Astrocyte of the spinal cord (primary cell): ENCODE results near the gene TIMMDC1.
"Not testable (repeated sequence)": the region's sequence is repeated elsewhere in the genome, so short reads cannot be mapped to it uniquely, and the experiment has no call there.

Experiments
- DNase-seq: peaks from one replicate; pipeline ENCODE4 v3.0.0; 2011; ENCODE audit warnings: low read depth, low spot score
- H3K4me3 ChIP-seq: 2 replicates; pipeline ENCODE4 v1.5.1; 2011; ENCODE audit warnings: low read depth, mild to moderate bottlenecking, low read length, moderate library complexity
- in situ Hi-C: cut with HindIII; loops from 2 replicates; pipeline ENCODE4 v1.10.0; 2017; ENCODE audit warnings: low sequenced_read_pairs
- TF ChIP-seq, protein P1 (sequence below): IDR thresholded peaks from 2 replicates; pipeline ENCODE4 v1.5.1; 2012; ENCODE audit warnings: low read depth, mild to moderate bottlenecking, low read length, inconsistent platforms

Gene TIMMDC1

DNA sequence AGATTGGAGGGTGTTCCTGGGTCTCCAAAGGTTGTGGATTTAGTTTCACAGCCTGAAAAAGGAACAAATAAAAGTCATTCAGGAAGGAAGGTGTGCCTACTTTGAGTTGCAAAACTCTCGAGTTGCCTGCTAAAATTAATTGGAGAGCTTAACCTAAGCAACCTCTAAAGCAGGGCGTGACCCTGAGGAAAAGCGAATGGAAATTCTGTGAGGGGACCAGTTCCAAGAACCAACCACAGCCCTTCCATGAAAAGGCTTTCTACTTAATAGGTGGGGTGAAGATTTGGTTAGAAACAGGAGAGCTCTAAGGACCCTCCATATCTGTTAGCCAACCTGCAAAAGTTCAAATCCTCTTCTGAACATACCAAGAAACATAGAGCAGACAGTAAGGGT is 59.5 kb downstream of the TIMMDC1 start:
- no peak for DNase-seq
- TF ChIP-seq, protein P1, sequence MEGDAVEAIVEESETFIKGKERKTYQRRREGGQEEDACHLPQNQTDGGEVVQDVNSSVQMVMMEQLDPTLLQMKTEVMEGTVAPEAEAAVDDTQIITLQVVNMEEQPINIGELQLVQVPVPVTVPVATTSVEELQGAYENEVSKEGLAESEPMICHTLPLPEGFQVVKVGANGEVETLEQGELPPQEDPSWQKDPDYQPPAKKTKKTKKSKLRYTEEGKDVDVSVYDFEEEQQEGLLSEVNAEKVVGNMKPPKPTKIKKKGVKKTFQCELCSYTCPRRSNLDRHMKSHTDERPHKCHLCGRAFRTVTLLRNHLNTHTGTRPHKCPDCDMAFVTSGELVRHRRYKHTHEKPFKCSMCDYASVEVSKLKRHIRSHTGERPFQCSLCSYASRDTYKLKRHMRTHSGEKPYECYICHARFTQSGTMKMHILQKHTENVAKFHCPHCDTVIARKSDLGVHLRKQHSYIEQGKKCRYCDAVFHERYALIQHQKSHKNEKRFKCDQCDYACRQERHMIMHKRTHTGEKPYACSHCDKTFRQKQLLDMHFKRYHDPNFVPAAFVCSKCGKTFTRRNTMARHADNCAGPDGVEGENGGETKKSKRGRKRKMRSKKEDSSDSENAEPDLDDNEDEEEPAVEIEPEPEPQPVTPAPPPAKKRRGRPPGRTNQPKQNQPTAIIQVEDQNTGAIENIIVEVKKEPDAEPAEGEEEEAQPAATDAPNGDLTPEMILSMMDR = no peak
- in situ Hi-C loops = no loop called here
- H3K4me3 ChIP-seq = no peak overlapping the region

DNA sequence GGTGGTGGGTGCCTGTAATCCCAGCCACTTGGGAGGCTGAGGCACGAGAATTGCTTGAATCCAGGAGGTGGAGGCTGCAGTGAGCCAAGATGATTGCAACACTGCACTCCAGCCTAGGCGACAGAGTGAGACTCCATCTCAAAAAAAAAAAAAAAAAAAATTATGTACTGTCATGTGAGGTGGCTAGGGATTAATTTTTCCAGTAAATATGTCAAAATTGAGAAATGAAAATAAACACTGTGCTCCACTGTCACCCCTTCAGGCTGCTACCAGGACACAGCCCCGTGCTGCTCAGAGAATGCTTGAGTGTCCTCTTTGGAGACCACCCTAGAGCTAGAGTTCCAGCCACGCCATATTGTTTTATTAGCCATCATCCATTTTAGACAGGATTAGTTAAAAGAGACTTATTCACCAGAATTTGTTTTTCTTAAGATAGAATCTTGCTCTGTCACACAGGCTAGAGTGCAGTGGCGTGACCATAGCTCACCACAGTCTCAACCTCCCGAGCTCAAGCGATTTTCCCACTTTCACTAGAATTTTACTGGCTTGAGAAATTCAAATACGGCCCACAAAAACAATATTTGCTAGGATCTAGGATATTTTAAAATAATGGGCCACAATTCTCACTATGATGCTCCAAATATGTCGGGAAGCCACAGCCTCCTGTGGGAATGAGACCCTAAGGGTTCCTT is 60.4 kb downstream of the TIMMDC1 start:
- no peak for DNase-seq
- TF ChIP-seq, protein P1 = no peak
- H3K4me3 ChIP-seq = no peak overlapping the region
- in situ Hi-C loops = no loop called here

DNA sequence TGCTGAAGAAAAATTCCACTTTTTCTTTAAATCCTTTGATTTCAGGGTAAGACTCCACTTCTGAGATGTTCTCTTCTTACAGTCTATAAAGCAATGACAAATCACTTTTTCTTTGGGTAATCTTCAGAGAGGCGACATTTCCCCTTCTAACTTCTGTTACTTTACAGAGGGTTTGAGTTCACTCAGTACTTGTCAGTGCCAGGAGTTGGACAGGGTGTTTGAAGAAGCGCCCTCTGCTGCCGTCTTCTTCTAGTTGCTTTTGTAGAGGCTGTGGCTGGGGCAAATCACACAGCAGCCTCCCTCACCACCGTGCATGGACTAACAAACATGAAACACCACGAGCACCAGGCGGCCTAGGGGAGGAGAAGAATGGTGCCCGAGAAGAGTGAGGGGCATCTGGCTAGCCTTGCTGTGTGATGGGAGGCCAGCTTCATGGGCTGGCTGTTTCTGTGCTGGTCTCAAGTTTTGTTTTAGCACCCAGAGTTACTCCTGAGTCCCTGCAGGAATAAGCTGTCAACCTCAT is 61.2 kb downstream of the TIMMDC1 start, which contains the start of gene CD80:
TSS of gene CD80 (minus strand) at position 174 of the 523 bp plus-strand sequence. CDS start 1,886 bp downstream, outside the sequence.
- H3K4me3 ChIP-seq = no peak within 1 kb of the TSS
- peak; percentile 25 for DNase-seq
- TF ChIP-seq, protein P1 = peak; percentile 40
- in situ Hi-C loops = no loop called here

DNA sequence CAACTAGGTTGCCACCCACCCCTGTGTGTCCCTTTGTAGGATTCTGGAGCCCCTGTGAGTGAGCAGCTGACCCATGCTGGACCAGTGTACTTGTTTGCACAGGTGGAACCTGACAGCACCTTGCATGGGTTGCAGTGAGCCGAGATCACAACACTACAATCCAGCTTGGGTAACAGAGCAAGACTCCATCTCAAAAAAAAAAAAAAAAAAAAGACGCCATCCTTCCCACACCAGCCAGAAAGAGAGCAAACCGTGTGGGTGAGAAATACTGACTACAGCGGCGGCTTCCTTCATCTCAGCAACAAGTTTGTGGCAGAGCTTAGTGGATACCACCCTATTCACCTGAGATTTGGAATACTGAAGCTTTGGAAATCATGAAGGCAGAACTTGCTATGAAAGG is 61.8 kb downstream of the TIMMDC1 start:
- in situ Hi-C loops = no loop called here
- TF ChIP-seq, protein P1 = no peak
- DNase-seq = no peak
- no peak overlapping the region for H3K4me3 ChIP-seq

- DNase-seq = no peak
- in situ Hi-C loops = no loop called here
- H3K4me3 ChIP-seq = no peak overlapping the region
- TF ChIP-seq, protein P1 = no peak
These were observed 64.1 kb downstream of the TIMMDC1 start for GRCh38 chr3:119562307-119562961.

- in situ Hi-C loops, H3K4me3 ChIP-seq, DNase-seq: not testable (repeated sequence)
These were observed 65.0 kb downstream of the TIMMDC1 start for GRCh38 chr3:119563334-119563733.

GRCh38 chr3:119569156-119569555 is 70.8 kb downstream of the TIMMDC1 start:
- no peak for DNase-seq
- no peak overlapping the region for H3K4me3 ChIP-seq
- TF ChIP-seq, protein P1 = no peak
- in situ Hi-C loops = no loop called here
